ENCODE measurements around the gene HK2.

Gene HK2

DNA sequence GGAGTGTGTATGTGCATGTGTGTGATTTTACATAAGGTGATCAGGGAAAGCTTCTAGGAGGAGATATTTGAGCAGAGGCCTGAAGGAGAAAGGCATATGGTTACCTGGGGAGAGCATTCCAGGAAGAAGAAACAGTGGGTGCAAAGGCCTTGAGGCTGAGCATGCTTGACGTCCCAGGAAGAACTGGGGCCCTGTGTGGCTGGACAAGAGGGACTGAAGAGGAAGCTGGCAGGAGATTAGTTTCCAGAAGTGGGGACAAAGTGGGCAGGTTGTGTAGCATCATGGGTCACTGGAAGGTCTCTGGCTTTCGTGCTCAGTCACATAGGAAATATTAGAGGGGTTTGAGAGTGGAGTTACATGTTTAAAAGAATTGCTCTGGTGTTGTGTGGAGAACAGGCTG is 82.5 kb downstream of the HK2 start:
- ATAC-seq (no peak), DNase-seq (ENCODE audit: low spot score in 2 of 2) (no peak)
- Mint-ChIP-seq H3K36me3 (no peaks in the 10 kb centered on the region), H3K27ac (no peak overlapping the region), H3K4me3 (no peak overlapping the region), H3K4me1 (peaks cover 30% of the 10 kb centered on the region), H3K9me3 (no peaks in the 10 kb centered on the region)

- Mint-ChIP-seq H3K9me3 (no peaks in the 10 kb centered on the region), H3K4me3 (no peak overlapping the region), H3K4me1 (peaks cover 30% of the 10 kb centered on the region), H3K36me3 (no peaks in the 10 kb centered on the region), H3K27ac (no peak overlapping the region)
- DNase-seq (ENCODE audit: low spot score in 2 of 2): no peak
- no peak for ATAC-seq
These were observed 84.0 kb downstream of the HK2 start for GRCh38 chr2:74917702-74918619.

- ATAC-seq (peak; percentile 47), DNase-seq (ENCODE audit: low spot score in 2 of 2) (peak; percentile 73 to 86)
- H3K4me1 Mint-ChIP-seq: peaks cover 22% of the 10 kb centered on the region
- no peaks in the 10 kb centered on the region for H3K9me3 Mint-ChIP-seq
- H3K36me3 Mint-ChIP-seq: no peaks in the 10 kb centered on the region
- H3K27ac Mint-ChIP-seq: no peak overlapping the region
- H3K4me3 Mint-ChIP-seq: peak overlapping the region; percentile 13
These were observed 85.9 kb downstream of the HK2 start for GRCh38 chr2:74919827-74920226.

DNA sequence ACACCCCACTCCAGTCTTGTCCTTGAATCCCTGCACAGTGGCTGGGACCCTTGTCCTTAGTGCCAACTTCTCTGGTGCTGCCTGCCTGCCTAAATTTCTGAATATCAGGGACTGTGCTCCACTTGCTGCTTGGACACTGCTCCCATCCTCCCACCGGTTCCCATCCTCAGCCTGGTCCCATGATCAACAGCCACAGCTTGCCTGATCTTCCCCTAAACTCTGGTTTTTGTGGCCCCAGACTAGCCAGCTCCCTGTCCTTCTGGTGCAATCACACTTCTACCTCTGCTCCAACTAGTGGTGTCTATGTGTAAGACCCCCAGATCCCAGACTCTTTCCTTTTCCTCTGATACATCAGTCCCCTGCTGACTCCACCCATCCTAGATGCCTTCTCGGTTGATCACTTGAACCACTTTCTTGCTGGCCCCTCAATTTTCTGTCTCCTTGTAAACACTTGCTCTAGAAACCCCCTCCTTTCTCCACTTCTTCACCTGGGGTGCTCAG is 87.4 kb downstream of the HK2 start:
- Mint-ChIP-seq H3K36me3 (no peaks in the 10 kb centered on the region), H3K27ac (no peak overlapping the region), H3K4me3 (no peak overlapping the region), H3K9me3 (no peaks in the 10 kb centered on the region), H3K4me1 (peaks cover 8% of the 10 kb centered on the region)
- DNase-seq (ENCODE audit: low spot score in 2 of 2): no peak
- ATAC-seq: no peak

- no peaks in the 10 kb centered on the region for H3K9me3 Mint-ChIP-seq
- peaks cover 5% of the 10 kb centered on the region for H3K4me1 Mint-ChIP-seq
- no peaks in the 10 kb centered on the region for H3K36me3 Mint-ChIP-seq
- no peak for DNase-seq (ENCODE audit: low spot score in 2 of 2)
- H3K4me3 Mint-ChIP-seq: no peak overlapping the region
- no peak for ATAC-seq
- peak overlapping the region; percentile 15 for H3K27ac Mint-ChIP-seq
These were observed 88.8 kb downstream of the HK2 start for GRCh38 chr2:74922592-74923227.

- Mint-ChIP-seq H3K27ac (no peak overlapping the region), H3K4me1 (peaks cover 1% of the 10 kb centered on the region), H3K4me3 (no peak overlapping the region), H3K36me3 (no peaks in the 10 kb centered on the region), H3K9me3 (no peaks in the 10 kb centered on the region)
- DNase-seq (ENCODE audit: low spot score in 2 of 2): no peak
- ATAC-seq: no peak
These were observed 90.7 kb downstream of the HK2 start for GRCh38 chr2:74924463-74925265.

DNA sequence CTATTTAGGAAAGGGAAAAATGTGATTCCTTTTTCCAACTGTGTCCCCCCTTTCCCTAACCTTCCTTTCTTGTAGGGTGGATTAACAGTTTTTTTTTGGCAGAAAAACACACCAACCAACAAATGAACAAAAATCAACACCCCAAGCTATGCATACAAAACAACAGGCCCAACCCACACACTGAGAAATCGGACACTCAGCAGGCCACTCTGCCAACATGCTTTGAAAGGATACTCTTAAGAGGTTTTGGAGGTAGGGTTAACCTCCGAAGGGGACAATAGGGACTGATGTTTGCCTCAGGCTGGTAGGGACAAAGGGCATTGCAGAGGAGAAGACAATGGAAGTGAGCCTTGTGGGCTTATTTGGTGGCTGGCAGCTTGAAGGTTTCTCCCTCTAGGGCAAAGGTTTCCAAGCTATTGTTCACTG is 91.4 kb downstream of the HK2 start:
- H3K36me3 Mint-ChIP-seq: no peaks in the 10 kb centered on the region
- H3K9me3 Mint-ChIP-seq: no peaks in the 10 kb centered on the region
- H3K4me1 Mint-ChIP-seq: no peaks in the 10 kb centered on the region
- H3K27ac Mint-ChIP-seq: no peak overlapping the region
- DNase-seq (ENCODE audit: low spot score in 2 of 2) (no peak), ATAC-seq (no peak)
- no peak overlapping the region for H3K4me3 Mint-ChIP-seq

DNA sequence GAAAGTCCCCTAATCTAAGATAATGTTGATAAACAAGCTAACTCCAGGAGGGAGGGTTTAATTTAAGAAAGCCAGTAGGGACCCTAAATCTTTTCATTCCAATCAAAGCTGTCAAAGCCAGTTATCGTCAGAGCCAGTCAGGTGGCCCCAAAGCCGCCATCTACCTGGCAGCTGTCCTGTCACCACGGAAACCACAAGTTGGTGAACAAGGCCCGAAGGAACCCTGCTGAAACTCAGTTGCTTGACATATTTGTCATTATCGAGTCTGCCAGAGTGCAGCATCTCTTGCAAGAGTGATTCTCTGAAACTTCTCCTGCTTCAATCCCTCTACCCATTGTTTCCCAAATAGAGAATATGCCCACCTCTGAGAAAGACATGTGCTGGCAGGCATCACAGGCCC is 93.7 kb downstream of the HK2 start:
- no peak for ATAC-seq
- peaks cover 6% of the 10 kb centered on the region for H3K4me1 Mint-ChIP-seq
- no peaks in the 10 kb centered on the region for H3K36me3 Mint-ChIP-seq
- no peak for DNase-seq (ENCODE audit: low spot score in 2 of 2)
- peak overlapping the region; percentile 3 for H3K27ac Mint-ChIP-seq
- H3K9me3 Mint-ChIP-seq: no peaks in the 10 kb centered on the region
- no peak overlapping the region for H3K4me3 Mint-ChIP-seq

- no peak overlapping the region for H3K4me3 Mint-ChIP-seq
- no peak overlapping the region for H3K27ac Mint-ChIP-seq
- ATAC-seq (no peak), DNase-seq (ENCODE audit: low spot score in 2 of 2) (no peak)
- H3K4me1 Mint-ChIP-seq: peaks cover 6% of the 10 kb centered on the region
- H3K36me3 Mint-ChIP-seq: no peaks in the 10 kb centered on the region
- H3K9me3 Mint-ChIP-seq: no peaks in the 10 kb centered on the region
These were observed 97.0 kb downstream of the HK2 start for GRCh38 chr2:74930811-74931486.

- H3K4me1 Mint-ChIP-seq: peaks cover 6% of the 10 kb centered on the region
- ATAC-seq (no peak), DNase-seq (ENCODE audit: low spot score in 2 of 2) (no peak)
- no peaks in the 10 kb centered on the region for H3K36me3 Mint-ChIP-seq
- no peaks in the 10 kb centered on the region for H3K9me3 Mint-ChIP-seq
- no peak overlapping the region for H3K27ac Mint-ChIP-seq
- H3K4me3 Mint-ChIP-seq: no peak overlapping the region
These were observed 98.0 kb downstream of the HK2 start for GRCh38 chr2:74931940-74932339.

GRCh38 chr2:74935975-74936391 is 102.1 kb downstream of the HK2 start:
- Mint-ChIP-seq H3K9me3 (no peaks in the 10 kb centered on the region), H3K36me3 (no peaks in the 10 kb centered on the region), H3K27ac (no peak overlapping the region), H3K4me1 (peaks cover 6% of the 10 kb centered on the region), H3K4me3 (no peak overlapping the region)
- DNase-seq (ENCODE audit: low spot score in 2 of 2) (no peak), ATAC-seq (no peak)

DNA sequence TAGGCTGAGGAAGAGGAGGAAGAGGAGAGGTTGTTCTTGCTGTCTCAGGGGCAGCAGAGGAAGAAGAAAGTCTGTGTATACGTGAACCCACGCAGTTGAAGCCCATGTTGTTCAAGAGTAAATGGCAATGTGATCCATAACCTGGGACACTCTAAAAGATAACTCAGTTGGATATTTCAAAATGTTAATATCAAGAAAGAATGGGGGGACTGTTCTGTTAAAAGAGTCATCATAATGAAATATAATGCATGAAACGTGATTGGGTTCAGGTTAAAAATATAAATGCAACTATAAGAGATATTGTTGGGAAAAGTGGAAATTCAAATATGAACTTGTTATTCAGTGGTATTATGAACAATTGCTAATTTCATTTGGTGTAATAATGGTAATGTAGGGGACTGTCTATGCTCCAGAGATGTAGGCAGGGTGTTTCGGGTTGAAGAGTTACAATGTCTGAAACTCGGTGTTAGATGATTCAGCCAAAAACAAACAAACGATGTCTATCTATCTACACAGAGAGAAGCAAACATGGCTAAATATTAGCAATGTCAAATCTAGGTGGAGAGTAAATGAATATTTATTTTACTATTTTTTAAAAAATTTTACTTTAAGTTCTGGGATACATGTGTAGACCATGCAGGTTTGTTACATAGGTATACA is 103.4 kb downstream of the HK2 start:
- H3K4me1 Mint-ChIP-seq: no peaks in the 10 kb centered on the region
- H3K36me3 Mint-ChIP-seq: no peaks in the 10 kb centered on the region
- DNase-seq (ENCODE audit: low spot score in 2 of 2) (no peak), ATAC-seq (no peak)
- H3K9me3 Mint-ChIP-seq: no peaks in the 10 kb centered on the region
- H3K4me3 Mint-ChIP-seq: no peak overlapping the region
- H3K27ac Mint-ChIP-seq: peak overlapping the region; percentile 59

GRCh38 chr2:74938264-74938663 is 104.3 kb downstream of the HK2 start:
- DNase-seq (ENCODE audit: low spot score in 2 of 2) (no peak), ATAC-seq (no peak)
- H3K4me3 Mint-ChIP-seq: no peak overlapping the region
- H3K9me3 Mint-ChIP-seq: no peaks in the 10 kb centered on the region
- no peak overlapping the region for H3K27ac Mint-ChIP-seq
- H3K36me3 Mint-ChIP-seq: no peaks in the 10 kb centered on the region
- H3K4me1 Mint-ChIP-seq: peaks cover 1% of the 10 kb centered on the region

DNA sequence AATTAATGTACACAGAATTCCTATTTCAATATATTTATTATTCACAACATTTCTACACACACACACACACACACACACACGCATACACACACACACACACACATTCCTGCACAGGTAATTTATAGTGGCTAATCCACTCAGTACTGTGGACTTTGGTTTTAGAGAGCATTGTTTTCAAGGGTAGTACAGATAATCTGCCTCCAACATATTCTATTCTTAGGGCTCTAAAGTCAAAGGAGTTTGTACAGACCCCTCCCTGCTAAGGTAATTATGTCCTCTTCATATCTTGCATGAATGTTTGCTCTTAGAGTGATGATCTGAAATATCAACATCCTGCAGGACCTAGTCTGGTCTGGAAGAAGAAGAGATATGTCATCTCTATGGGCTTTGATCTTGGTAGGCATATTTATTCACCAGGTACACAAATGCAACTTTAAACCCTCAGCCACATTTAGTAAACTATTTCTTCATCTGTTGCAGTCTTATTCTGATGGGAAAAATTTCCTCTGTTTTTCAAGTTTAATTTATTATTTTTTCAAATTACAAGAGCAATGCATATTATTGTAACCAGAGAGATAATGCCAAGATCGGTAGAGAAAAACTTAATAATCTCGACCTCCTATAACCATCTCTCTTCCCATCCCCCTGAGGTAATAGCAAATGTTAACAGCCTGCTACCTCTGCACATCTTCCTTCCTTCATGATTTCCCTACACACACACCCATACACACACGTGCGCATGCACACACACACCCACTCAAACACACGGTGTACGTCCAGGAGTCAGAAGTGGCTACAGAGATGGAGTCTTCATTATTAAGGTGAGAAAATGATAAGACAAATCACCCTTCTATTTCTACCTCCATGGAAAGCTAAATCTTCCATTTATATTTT is 106.2 kb downstream of the HK2 start:
- H3K4me3 Mint-ChIP-seq: no peak overlapping the region
- ATAC-seq (no peak), DNase-seq (ENCODE audit: low spot score in 2 of 2) (no peak)
- H3K27ac Mint-ChIP-seq: no peak overlapping the region
- H3K36me3 Mint-ChIP-seq: no peaks in the 10 kb centered on the region
- peaks cover 12% of the 10 kb centered on the region for H3K4me1 Mint-ChIP-seq
- no peaks in the 10 kb centered on the region for H3K9me3 Mint-ChIP-seq
